HG03196 (cell line): Measurements from ENCODE around the gene VAMP4.
"Not testable (repeated sequence)": the region's sequence is repeated elsewhere in the genome, so short reads cannot be mapped to it uniquely, and the experiment has no call there.

ENCODE experiments used
- ATAC-seq: cut with Tn5 transposase; IDR thresholded peaks from one replicate; pipeline ENCODE4 v1.9.1; 2021; ENCODE audit not compliant: unreplicated experiment

VAMP4 gene

GRCh38 chr1:171702598-171702997 lies 39.3 kb downstream of the VAMP4 start:
- ATAC-seq: no peak

- no peak for ATAC-seq
These were observed 42.3 kb downstream of the VAMP4 start for GRCh38 chr1:171699531-171699930.

- not testable (repeated sequence) for ATAC-seq
These were observed 46.1 kb downstream of the VAMP4 start for GRCh38 chr1:171695772-171696171.

GRCh38 chr1:171693541-171693940 lies 48.3 kb downstream of the VAMP4 start:
- ATAC-seq: not testable (repeated sequence)

- no peak for ATAC-seq
These were observed 58.0 kb downstream of the VAMP4 start for GRCh38 chr1:171683870-171684269.

- ATAC-seq: no peak
These were observed 61.5 kb downstream of the VAMP4 start for GRCh38 chr1:171680339-171680738.

- ATAC-seq: no peak
These were observed 65.0 kb downstream of the VAMP4 start for GRCh38 chr1:171676823-171677222.

- no peak for ATAC-seq
These were observed 67.1 kb downstream of the VAMP4 start for GRCh38 chr1:171674431-171675405.

GRCh38 chr1:171670739-171671138 lies 71.1 kb downstream of the VAMP4 start:
- no peak for ATAC-seq

GRCh38 chr1:171668372-171668771 lies 73.5 kb downstream of the VAMP4 start:
- ATAC-seq: no peak

- ATAC-seq: no peak
These were observed 75.6 kb downstream of the VAMP4 start for GRCh38 chr1:171666114-171666769.

GRCh38 chr1:171664976-171665375 lies 76.9 kb downstream of the VAMP4 start:
- no peak for ATAC-seq

GRCh38 chr1:171663854-171664575 lies 77.8 kb downstream of the VAMP4 start:
- ATAC-seq: no peak

- no peak for ATAC-seq
These were observed 78.6 kb downstream of the VAMP4 start for GRCh38 chr1:171663036-171663853.

GRCh38 chr1:171661076-171661650 lies 80.7 kb downstream of the VAMP4 start:
- no peak for ATAC-seq

- not testable (repeated sequence) for ATAC-seq
These were observed 85.7 kb downstream of the VAMP4 start for GRCh38 chr1:171656206-171656605.

- ATAC-seq: no peak
These were observed 86.1 kb downstream of the VAMP4 start for GRCh38 chr1:171655746-171656116.

- no peak for ATAC-seq
These were observed 86.7 kb downstream of the VAMP4 start for GRCh38 chr1:171654942-171655745.

GRCh38 chr1:171654201-171654941 lies 87.5 kb downstream of the VAMP4 start:
- ATAC-seq: no peak
